ENCODE measurements around the gene ZNF846. TPM values are rescaled to one million over a fixed set of nuclear protein-coding genes. Genes with fewer than 3 reads are reported as not detected.

ZNF846 gene
- total and polyA plus RNA-seq, 3 donors from 2014 or later = 48.1 to 63.3 (median 50.5) TPM

- intact Hi-C loops (cut with DNase I; ENCODE audit: low total_unique reads) = no loop called here
- WGBS, 2 donors = 71 to 84% methylated on average over 4 of the region's 4 CpGs
- no peak for TF ChIP-seq POLR2A (IDR thresholded peaks at IDR 0.05)
- TF ChIP-seq, protein P1, sequence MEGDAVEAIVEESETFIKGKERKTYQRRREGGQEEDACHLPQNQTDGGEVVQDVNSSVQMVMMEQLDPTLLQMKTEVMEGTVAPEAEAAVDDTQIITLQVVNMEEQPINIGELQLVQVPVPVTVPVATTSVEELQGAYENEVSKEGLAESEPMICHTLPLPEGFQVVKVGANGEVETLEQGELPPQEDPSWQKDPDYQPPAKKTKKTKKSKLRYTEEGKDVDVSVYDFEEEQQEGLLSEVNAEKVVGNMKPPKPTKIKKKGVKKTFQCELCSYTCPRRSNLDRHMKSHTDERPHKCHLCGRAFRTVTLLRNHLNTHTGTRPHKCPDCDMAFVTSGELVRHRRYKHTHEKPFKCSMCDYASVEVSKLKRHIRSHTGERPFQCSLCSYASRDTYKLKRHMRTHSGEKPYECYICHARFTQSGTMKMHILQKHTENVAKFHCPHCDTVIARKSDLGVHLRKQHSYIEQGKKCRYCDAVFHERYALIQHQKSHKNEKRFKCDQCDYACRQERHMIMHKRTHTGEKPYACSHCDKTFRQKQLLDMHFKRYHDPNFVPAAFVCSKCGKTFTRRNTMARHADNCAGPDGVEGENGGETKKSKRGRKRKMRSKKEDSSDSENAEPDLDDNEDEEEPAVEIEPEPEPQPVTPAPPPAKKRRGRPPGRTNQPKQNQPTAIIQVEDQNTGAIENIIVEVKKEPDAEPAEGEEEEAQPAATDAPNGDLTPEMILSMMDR (IDR thresholded peaks at IDR 0.05) = no peak
Observed at GRCh38 chr19:9724157-9724556, 44.4 kb downstream of the ZNF846 start.

GRCh38 chr19:9721861-9722260 lies 46.7 kb downstream of the ZNF846 start:
- TF ChIP-seq, protein P1 (IDR thresholded peaks at IDR 0.05) = no peak
- no peak for TF ChIP-seq POLR2A (IDR thresholded peaks at IDR 0.05)
- Histone ChIP-seq H3K9me3 (no peaks in the 10 kb centered on the region), H3K36me3 (ENCODE audit: low read depth, missing control alignments) (no peaks in the 10 kb centered on the region), H3K27ac (no peak overlapping the region), H3K27me3 (no peaks in the 10 kb centered on the region), H3K4me3 (no peak overlapping the region), H3K4me1 (no peaks in the 10 kb centered on the region)
- 23 to 51% methylated on average over 6 of the region's 6 CpGs for WGBS, 2 donors
- no peak for DNase-seq
- intact Hi-C loops (cut with DNase I; ENCODE audit: low total_unique reads) = no loop called here

More at GRCh38 chr19:9724157-9724556, 44.4 kb downstream of the ZNF846 start:
- Histone ChIP-seq H3K9me3 (no peaks in the 10 kb centered on the region), H3K36me3 (ENCODE audit: low read depth, missing control alignments) (no peaks in the 10 kb centered on the region), H3K4me1 (peaks cover 5% of the 10 kb centered on the region), H3K27me3 (no peaks in the 10 kb centered on the region), H3K27ac (no peak overlapping the region), H3K4me3 (no peak overlapping the region)
- no peak for DNase-seq

DNA sequence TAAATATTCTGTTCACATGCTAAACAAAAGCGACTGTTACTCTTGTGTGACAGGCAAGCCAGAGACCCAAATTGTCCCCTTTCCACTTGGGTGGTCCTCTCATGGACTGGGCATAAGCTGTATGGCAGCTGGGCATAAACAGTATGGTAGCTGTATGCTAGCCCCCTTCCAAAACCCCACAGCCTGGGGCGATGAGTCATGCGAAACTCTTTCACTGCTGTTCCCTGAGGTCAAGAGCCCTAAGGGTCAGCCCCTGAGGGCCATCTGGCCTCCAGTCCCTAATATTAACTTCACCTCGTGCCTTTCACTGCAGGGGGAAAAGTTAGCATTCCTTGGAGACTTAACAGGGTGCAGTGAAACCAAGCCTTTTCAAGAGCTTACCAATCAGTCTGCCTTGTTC lies 48.0 kb downstream of the ZNF846 start:
- no peaks in the 10 kb centered on the region for H3K36me3 ChIP-seq (ENCODE audit: low read depth, missing control alignments)
- no peaks in the 10 kb centered on the region for H3K27me3 ChIP-seq
- intact Hi-C loops (cut with DNase I; ENCODE audit: low total_unique reads) = no loop called here
- TF ChIP-seq, protein P1 (IDR thresholded peaks at IDR 0.05) = no peak
- no peak for TF ChIP-seq POLR2A (IDR thresholded peaks at IDR 0.05)
- H3K9me3 ChIP-seq = no peaks in the 10 kb centered on the region
- 65 to 66% methylated on average over 4 of the region's 4 CpGs for WGBS, 2 donors
- H3K4me3 ChIP-seq = no peak overlapping the region
- no peak overlapping the region for H3K27ac ChIP-seq
- H3K4me1 ChIP-seq = no peaks in the 10 kb centered on the region
- DNase-seq = no peak

- Histone ChIP-seq H3K27me3 (no peaks in the 10 kb centered on the region), H3K27ac (no peak overlapping the region), H3K36me3 (ENCODE audit: low read depth, missing control alignments) (no peaks in the 10 kb centered on the region), H3K9me3 (no peaks in the 10 kb centered on the region), H3K4me3 (no peak overlapping the region), H3K4me1 (no peaks in the 10 kb centered on the region)
- no peak for DNase-seq
- WGBS, 2 donors = 64 to 82% methylated on average over 3 of the region's 3 CpGs
- TF ChIP-seq, protein P1 (IDR thresholded peaks at IDR 0.05) = no peak
- no peak for TF ChIP-seq POLR2A (IDR thresholded peaks at IDR 0.05)
- intact Hi-C loops (cut with DNase I; ENCODE audit: low total_unique reads) = no loop called here
Observed at GRCh38 chr19:9711815-9712214, 56.7 kb downstream of the ZNF846 start.

- TF ChIP-seq, protein P1 (IDR thresholded peaks at IDR 0.05) = no peak
- TF ChIP-seq POLR2A (IDR thresholded peaks at IDR 0.05) = no peak
- Histone ChIP-seq H3K36me3 (ENCODE audit: low read depth, missing control alignments) (no peaks in the 10 kb centered on the region), H3K9me3 (no peaks in the 10 kb centered on the region), H3K4me3 (no peak overlapping the region), H3K27me3 (no peaks in the 10 kb centered on the region), H3K27ac (no peak overlapping the region), H3K4me1 (no peaks in the 10 kb centered on the region)
- DNase-seq = peak; percentile 18
- WGBS, 2 donors = 34 to 54% methylated on average over 1 of the region's 1 CpG
- intact Hi-C loops (cut with DNase I; ENCODE audit: low total_unique reads) = no loop called here
Observed at GRCh38 chr19:9709305-9709704, 59.2 kb downstream of the ZNF846 start.

Measured in testis (tissue), 3 donors.